GM18505 (cell line): Measurements from ENCODE around the gene IGSF3.
A peak's percentile ranks its signal among the peaks of the same experiment; 100 is the strongest.

Experiments used
- ATAC-seq: cut with Tn5 transposase; IDR thresholded peaks from one replicate; pipeline ENCODE4 v1.9.1; 2021; ENCODE audit not compliant: unreplicated experiment
- POLR2A ChIP-seq: IDR thresholded peaks from 4 replicates; pipeline ENCODE4 v1.6.1; 2011; ENCODE audit warnings: borderline replicate concordance; ENCODE audit not compliant: insufficient read depth, insufficient read length; ENCODE audit errors: extremely low read depth

IGSF3 gene

DNA sequence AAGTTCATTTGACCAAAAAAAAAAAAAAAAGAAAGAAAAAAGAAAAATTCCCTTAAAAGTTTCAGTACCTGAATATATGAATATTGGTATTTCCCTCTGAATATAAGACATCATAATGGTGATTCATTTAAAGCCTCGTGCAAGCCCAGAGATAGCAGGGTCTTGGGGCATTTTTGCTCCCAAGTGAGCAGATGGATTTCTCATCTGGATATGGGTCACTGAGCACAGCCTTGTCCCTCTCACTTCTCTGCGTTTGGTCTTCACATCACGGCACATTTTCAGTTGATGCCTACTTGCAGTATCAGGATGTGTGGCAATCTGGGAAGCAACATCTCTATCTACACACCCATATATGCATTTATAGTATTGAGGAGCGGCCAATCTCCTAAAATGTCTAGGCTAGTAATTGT is 109.4 kb downstream of the IGSF3 start:
- no peak for ATAC-seq
- TF ChIP-seq POLR2A: no peak

DNA sequence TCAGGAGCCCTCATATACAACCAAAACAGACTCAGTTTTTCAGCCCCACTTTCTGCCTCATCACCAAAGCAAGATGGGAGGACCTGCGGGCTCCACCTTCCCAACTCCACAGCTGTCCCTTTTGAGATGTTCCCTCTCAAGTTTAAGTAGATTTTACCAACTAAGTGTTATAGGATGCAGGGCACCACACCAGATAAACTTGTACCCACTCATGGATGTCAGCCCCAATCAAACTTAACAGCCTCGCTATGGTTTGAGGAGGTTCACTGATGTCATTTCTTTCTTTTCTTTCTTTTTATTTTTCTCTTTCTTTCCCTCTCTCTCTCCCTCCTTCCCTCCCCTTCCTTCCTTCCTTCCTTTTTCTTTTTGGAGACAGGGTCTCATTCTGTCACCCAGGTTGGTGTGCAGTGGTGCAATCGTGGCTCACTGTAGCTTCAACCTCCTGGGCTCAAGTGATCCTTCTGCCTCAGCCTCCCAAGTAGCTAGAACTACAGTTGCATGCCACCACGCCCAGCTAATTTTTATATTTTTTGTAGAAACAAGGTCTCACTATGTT is 110.1 kb downstream of the IGSF3 start:
- TF ChIP-seq POLR2A: no peak
- ATAC-seq: no peak

DNA sequence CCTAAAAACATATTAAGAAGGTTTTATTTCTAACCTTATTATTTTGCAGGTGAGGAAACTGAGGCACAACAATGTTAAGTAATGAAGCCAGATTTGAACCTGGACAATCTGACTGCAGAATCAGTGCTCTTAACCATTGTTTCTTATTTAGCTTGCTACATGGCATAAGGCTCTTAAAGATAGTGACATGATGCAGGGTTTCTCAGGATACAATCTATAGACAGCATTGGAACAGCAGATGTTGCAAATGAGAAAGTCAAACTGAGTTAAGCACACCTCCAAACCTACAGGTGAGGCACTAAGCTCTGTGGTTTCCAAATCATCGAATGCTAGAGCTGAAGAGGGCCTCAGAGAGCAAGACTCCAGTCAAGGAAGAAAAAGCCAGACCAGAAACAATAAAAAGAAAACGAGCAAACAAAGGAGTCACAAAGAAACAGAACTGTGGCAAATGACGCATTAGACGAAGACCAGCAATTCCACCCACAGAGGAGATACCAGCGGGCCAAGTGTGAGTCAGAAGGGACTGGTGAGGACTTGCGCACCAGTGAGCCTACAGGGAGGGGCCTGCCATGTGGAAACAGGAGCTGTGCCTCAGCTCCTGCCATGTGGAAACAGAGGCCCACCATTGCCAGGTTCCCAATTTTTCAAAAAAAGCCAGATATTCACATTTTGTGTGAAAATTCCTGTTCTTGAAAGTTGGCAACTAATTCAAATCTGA is 111.1 kb downstream of the IGSF3 start:
- TF ChIP-seq POLR2A: peak; percentile 58
- peak; percentile 60 for ATAC-seq

DNA sequence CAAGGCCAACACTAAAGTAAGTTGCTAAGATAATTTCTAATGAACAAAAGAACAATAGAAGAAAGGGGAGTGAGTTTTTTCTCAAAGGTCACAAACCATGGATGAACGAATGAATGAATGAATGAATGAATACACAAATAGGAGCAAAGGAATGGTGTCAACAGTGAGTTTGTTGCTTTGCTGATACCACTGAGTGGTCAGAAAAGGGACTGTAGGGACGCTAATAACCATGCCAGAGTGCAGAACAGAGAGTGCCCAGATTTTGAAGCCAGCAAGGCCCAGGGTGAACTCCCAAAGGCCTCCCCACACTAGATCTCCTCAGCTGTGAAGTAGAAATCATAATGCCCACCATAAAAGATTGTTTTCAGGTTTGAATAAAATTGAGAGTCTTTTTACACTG is 112.6 kb downstream of the IGSF3 start:
- no peak for ATAC-seq
- no peak for TF ChIP-seq POLR2A

DNA sequence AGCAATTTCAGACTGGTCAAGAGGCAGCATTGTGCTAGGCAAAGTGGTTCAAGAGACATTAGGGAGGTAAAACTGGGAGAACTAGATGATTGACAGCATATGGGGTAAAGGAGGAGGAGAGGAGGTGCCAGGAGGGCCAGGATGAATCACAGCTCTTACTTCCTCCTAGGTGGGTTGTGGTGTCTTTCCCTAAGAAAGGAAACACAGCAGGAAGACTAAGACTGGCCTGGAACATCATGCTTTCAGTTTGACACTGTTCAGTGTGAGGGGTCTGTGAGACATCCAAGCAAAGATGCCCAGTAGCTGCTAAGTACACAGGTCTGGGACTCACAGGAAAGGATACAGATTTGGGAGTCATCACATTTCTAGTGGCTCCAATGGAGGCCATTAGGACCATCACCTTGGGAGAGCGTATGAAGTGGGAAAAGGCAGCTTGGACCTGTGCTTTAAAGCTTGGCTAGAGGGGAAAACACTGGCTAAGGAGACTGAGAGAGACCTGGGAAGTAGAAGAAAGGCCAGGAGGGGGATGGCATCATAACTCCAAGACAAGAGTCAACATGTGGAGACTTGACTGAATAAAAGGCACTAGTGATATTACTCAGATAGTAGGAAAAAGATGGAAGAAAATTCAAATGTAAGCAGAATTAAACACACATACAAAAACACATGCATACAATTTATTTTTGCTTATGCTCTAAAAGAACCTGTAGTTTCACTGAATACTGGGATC is 114.0 kb downstream of the IGSF3 start:
- TF ChIP-seq POLR2A: no peak
- no peak for ATAC-seq

DNA sequence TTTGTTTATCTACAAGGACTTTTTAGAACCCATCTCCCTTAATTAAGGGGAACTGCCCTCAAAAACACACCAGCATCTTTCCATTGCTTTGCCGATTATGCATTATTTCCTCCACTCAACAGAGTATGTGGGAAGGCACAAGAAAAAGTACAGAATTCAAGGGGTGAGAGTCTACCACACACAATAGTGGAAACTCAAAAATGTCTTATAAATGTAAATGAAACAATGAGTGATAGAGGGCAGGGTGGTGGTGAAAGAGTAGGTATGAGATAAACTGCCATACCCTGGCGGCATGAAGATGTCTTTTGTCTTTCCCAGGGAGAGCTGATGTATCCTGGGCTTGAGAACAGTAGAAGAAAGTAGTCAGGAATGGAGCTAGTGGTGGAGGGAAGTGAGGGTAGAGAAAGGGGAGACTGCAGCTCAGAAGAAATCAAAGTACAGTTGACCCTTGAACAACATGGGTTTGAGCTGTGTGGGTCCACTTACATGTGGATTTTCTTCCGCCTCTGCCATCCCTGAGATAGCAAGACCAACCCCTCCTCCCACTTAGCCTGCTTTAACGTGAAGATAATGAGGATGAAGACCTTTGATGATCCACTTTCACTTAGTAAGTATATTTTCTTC is 121.1 kb downstream of the IGSF3 start:
- no peak for TF ChIP-seq POLR2A
- ATAC-seq: no peak

DNA sequence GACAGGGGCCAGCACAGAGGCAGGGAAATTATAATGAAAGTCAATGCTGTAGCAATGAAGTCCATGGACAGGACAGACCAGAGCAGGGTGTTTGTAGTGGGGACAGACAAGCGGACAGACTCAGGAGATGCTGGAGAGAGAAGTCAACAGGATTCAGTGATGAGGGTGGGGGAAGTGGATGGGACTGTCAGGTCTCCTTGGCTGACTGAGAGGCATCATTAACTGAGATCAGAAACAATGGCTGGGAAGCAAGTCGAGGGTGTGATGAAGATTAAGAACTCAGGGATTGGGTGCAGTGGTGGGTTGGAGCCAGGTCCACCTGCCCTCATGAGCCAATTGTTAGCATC is 122.2 kb downstream of the IGSF3 start:
- TF ChIP-seq POLR2A: peak; percentile 50
- peak; percentile 12 for ATAC-seq

DNA sequence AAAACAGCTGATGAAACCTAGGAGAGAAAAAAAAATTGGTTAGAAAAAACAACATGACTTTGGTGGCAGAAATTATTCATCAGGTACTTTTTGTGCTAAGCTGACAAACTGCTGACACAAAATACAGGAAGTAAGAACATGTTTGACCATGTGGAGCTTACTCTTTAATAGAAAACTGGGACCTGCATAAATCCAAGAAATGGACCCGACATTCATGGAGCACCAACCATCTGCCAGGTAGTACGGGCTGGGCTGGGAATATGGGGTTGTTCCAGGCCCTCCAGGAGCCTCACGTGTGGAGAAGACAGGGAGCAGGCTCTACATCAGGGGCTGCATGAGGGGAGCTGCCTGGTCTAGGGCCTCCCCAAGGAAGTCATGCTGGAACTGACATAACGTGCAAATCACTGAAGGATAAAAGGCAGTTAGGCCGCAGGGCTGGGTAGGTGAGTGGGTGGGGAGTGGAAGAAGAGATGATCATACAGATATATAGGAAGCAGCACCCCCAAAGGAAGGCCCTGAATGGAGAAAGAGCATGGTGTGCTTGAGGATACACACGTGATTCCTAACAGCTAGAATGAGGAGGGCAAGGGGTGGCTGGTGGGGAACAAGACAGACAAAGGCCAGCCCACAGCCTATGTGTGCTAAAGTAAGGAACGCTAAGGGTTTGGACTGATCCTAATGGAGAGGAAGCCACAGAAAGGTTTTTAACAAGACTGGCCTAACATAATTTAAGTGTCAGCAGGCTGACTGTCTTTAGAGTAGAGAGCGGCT is 122.8 kb downstream of the IGSF3 start:
- TF ChIP-seq POLR2A: no peak
- ATAC-seq: peak; percentile 56

DNA sequence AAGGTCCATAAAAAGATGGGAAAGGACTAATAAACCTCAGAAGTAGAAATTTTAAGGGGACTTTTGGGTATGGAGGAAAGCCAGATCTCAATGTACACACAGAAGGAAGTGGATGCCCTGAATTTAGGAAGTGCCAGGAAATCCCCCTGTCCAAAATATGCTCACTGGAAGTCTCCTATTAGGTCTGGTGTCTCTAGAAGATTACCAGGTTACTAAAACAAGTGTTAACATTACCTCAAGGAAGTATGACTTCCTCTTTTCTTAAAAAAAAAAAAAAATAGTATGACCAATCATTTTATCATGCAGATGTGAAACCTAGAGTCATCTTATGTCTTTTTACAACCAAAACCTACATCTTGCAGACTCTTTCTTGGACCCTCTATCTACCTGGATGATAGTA is 127.4 kb downstream of the IGSF3 start:
- TF ChIP-seq POLR2A: peak; percentile 22
- ATAC-seq: peak; percentile 44

DNA sequence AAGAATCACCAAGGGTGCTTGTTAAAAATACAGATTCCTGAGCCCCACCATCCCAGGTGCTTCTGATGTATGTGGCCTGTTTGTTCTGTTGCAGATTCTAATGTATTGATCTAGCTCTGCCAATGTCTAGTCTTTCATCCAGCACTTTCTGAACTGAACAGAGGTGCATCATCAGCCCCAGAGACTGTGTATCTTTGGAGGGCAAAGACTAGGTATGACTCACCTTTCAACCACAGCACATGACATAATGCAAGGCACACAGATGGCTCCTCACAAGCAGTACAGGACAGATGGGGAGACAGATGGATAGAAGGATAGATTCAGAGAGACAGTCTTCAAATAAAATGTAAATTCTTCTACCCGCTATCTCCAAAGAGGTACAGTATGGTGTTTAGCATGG is 129.0 kb downstream of the IGSF3 start:
- peak; percentile 79 for ATAC-seq
- TF ChIP-seq POLR2A: no peak

DNA sequence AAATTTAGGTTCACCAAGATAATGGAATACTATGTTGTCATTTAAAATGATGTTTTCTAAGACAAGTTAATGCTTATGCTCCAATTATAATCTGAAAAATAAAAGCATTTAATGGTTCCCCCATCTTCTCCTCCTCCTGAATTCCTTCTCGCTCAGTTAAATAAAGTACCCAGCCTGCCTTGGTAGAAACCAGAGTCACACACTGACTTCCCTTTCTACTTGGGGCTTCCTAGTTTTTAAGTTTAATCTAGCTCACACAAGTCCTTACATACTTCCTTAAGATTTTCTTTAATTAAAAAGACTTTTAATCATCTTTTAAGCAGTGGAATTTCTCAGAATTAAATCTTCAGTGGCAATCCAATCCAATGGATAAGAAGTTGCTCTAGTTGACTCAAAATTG is 129.6 kb downstream of the IGSF3 start:
- TF ChIP-seq POLR2A: no peak
- no peak for ATAC-seq

DNA sequence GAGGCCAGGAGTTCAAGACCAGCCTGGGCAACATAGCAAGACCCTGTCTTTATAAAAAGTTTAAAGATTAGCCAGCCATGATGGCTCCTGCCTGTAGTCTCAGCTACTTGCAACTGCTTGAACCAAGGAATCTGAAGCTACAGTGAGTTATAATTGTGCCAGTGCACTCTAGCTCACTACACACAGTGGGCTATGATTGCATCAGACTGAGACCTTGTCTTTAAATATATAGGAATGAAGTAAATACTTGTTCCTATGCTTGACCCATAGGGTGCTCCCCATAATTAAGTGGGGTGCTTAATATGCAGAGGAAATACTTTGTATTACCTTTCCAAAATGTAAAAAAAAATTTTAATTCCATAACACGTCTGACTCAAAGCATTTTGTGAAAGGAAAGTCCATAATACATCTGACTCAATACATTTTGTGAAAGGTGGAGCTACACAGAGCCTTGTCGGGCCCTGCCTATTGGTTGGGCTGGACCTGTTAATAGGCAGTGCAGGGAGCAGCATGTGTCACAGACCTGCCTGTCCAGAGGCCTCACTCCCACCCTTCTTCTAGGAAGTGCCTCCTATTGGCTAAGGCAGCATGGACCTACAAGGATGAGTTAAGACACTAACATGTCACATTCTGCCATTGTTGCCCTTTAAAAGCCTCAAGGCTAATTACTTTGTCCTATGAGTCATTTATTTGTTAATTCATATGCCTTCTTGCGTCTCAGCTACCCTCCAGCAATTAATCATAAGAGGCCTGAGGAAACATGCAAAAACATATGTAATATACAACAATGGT is 130.3 kb downstream of the IGSF3 start:
- ATAC-seq: no peak
- no peak for TF ChIP-seq POLR2A
